ENCODE measurements around the gene AZI2. TPM values are rescaled to one million over a fixed set of nuclear protein-coding genes. Genes with fewer than 3 reads are reported as not detected.

AZI2 gene
- total RNA-seq, 1 experiment from 2014 or later, result 51.6 TPM

- Histone ChIP-seq H3K4me1 (ENCODE audit: control insufficient read depth in 1 of 2, insufficient read depth in 2 of 2, low read length in 2 of 2) (peaks cover 3 to 10% of the 10 kb centered on the region in 2 experiments; a peak in 2 of 4 replicates), H3K27me3 (ENCODE audit: insufficient read depth, low read length) (no peaks in the 10 kb centered on the region), H3K9me2 (ENCODE audit: insufficient read depth) (no peaks in the 10 kb centered on the region), H3K9me3 (ENCODE audit: control insufficient read depth in 1 of 2, insufficient read depth in 1 of 2, low read depth in 1 of 2, low read length in 2 of 2) (no peaks in the 10 kb centered on the region), H2AFZ (ENCODE audit: low read depth, low read length, poor library complexity, severe bottlenecking) (no peak overlapping the region), H3K4me2 (ENCODE audit: low read length) (no peak overlapping the region), H3K27ac (ENCODE audit: low read depth, low read length) (no peak overlapping the region), H4K20me1 (ENCODE audit: insufficient read depth) (no peaks in the 10 kb centered on the region), H3K36me3 (ENCODE audit: control insufficient read depth in 1 of 2, insufficient read depth in 2 of 2, low read length in 2 of 2) (peaks cover 5 to 7% of the 10 kb centered on the region in 2 experiments; a peak in 2 of 4 replicates), H3K4me3 (replicated peaks in 1 of 2; ENCODE audit: low read depth in 1 of 2, low read length in 2 of 2) (no peak overlapping the region), H3K9ac (ENCODE audit: low read length) (no peak overlapping the region), H3K79me2 (ENCODE audit: insufficient read depth, low read length) (peaks cover 83% of the 10 kb centered on the region)
- CTCF ChIA-PET, result interaction anchor here (0.9 kb wide), 1 partner anchor 15 kb away, joined by 6 read pairs; no protein-coding TSS in a partner anchor
- no peak for TF ChIP-seq FOSL1 (IDR thresholded peaks at IDR 0.05; ENCODE audit: low read depth)
- no peak for TF ChIP-seq CEBPB (IDR thresholded peaks at IDR 0.05; ENCODE audit: low read depth)
- TF ChIP-seq RAD21 (IDR thresholded peaks at IDR 0.05; ENCODE audit: low read depth), result no peak
- no peak for TF ChIP-seq YY1 (IDR thresholded peaks at IDR 0.05; ENCODE audit: extremely low read depth, insufficient replicate concordance, low read depth, low read length)
- TF ChIP-seq SRF (IDR thresholded peaks at IDR 0.05; ENCODE audit: low read depth), result no peak
- TF ChIP-seq POLR2AphosphoS5 (IDR thresholded peaks at IDR 0.05; ENCODE audit: low read depth, low read length), result no peak
- RAD21 ChIA-PET (ENCODE audit: low non-redundant PET in 1 of 2, low total read pairs in 2 of 2, uncharacterized antibody in 2 of 2, unreplicated experiment in 2 of 2), result no interaction called here
- intact Hi-C loops (cut with micrococcal nuclease), result loop anchor here (10.0 kb wide), 1 partner anchor 288 kb away; no protein-coding TSS in a partner anchor
- POLR2A ChIA-PET, result interaction anchor here (1.2 kb wide), 1 partner anchor 15 kb away, joined by 3 read pairs; no protein-coding TSS in a partner anchor
- BruUV-seq (replicated peaks), result no TSS peak
- DNase-seq (ENCODE audit: low read depth, low spot score) (no peak), ATAC-seq (no peak)
Measured at GRCh38 chr3:28343144-28343543, 5.5 kb downstream of the AZI2 start.

- Histone ChIP-seq H3K4me3 (replicated peaks in 1 of 2; ENCODE audit: low read depth in 1 of 2, low read length in 2 of 2) (no peak overlapping the region), H3K4me2 (ENCODE audit: low read length) (no peak overlapping the region), H3K9me3 (ENCODE audit: control insufficient read depth in 1 of 2, insufficient read depth in 1 of 2, low read depth in 1 of 2, low read length in 2 of 2) (no peaks in the 10 kb centered on the region), H3K79me2 (ENCODE audit: insufficient read depth, low read length) (peaks cover 24% of the 10 kb centered on the region), H3K9me2 (ENCODE audit: insufficient read depth) (no peaks in the 10 kb centered on the region), H2AFZ (ENCODE audit: low read depth, low read length, poor library complexity, severe bottlenecking) (no peak overlapping the region), H3K36me3 (ENCODE audit: control insufficient read depth in 1 of 2, insufficient read depth in 2 of 2, low read length in 2 of 2) (peaks cover 12 to 20% of the 10 kb centered on the region in 2 experiments; a peak in 3 of 4 replicates), H3K4me1 (ENCODE audit: control insufficient read depth in 1 of 2, insufficient read depth in 2 of 2, low read length in 2 of 2) (no peaks in the 10 kb centered on the region), H3K27ac (ENCODE audit: low read depth, low read length) (no peak overlapping the region), H4K20me1 (ENCODE audit: insufficient read depth) (no peaks in the 10 kb centered on the region), H3K27me3 (ENCODE audit: insufficient read depth, low read length) (no peaks in the 10 kb centered on the region), H3K9ac (ENCODE audit: low read length) (no peak overlapping the region)
- intact Hi-C loops (cut with micrococcal nuclease), result no loop called here
- ATAC-seq, result no peak
- ChIA-PET RAD21 (ENCODE audit: low non-redundant PET in 1 of 2, low total read pairs in 2 of 2, uncharacterized antibody in 2 of 2, unreplicated experiment in 2 of 2) (no interaction called here), CTCF (interaction anchor here (1.4 to 2.5 kb wide), 2 partner anchors 9 to 625 kb away, joined by 4 to 6 read pairs; no protein-coding TSS in a partner anchor), POLR2A (no interaction called here)
- BruUV-seq (replicated peaks), result no TSS peak
- DNase-seq (ENCODE audit: low read depth, low spot score), result no peak
- no peak for TF ChIP-seq ELF1 (IDR thresholded peaks at IDR 0.05; ENCODE audit: borderline replicate concordance, low read depth)
- TF ChIP-seq SRF (IDR thresholded peaks at IDR 0.05; ENCODE audit: low read depth), result no peak
- no peak for TF ChIP-seq REST (IDR thresholded peaks at IDR 0.05; ENCODE audit: low read depth)
- TF ChIP-seq POLR2A (IDR thresholded peaks at IDR 0.05; ENCODE audit: borderline replicate concordance, extremely low read depth, insufficient read depth, insufficient read length), result no peak
- TF ChIP-seq POLR2AphosphoS5 (IDR thresholded peaks at IDR 0.05; ENCODE audit: low read depth, low read length), result no peak
- no peak for TF ChIP-seq ZNF274 (IDR thresholded peaks at IDR 0.05; ENCODE audit: low read depth, low read length)
- no peak for TF ChIP-seq CTCF (IDR thresholded peaks at IDR 0.05 in 2 of 3, conservative IDR thresholded peaks at IDR 0.05 in 1 of 3; ENCODE audit: borderline replicate concordance in 1 of 3, insufficient read depth in 1 of 3, low read depth in 2 of 3, low read length in 2 of 3)
- no peak for TF ChIP-seq CBX3 (IDR thresholded peaks at IDR 0.05; ENCODE audit: low read depth)
- TF ChIP-seq TCF7L2 (IDR thresholded peaks at IDR 0.05; ENCODE audit: borderline replicate concordance, extremely low read depth, insufficient read depth, insufficient read length), result no peak
- TF ChIP-seq FOSL1 (IDR thresholded peaks at IDR 0.05; ENCODE audit: low read depth), result no peak
- no peak for TF ChIP-seq EZH2phosphoT487 (IDR thresholded peaks at IDR 0.05; ENCODE audit: borderline replicate concordance)
- no peak for TF ChIP-seq JUND (IDR thresholded peaks at IDR 0.05)
Measured at GRCh38 chr3:28337230-28337629, 11.4 kb downstream of the AZI2 start.
